Measurements from ENCODE around the gene HOXC9.

- TF ChIP-seq MAFK (IDR thresholded peaks at IDR 0.05; ENCODE audit: low read depth, low read length) (no peak), USF2 (IDR thresholded peaks at IDR 0.05; ENCODE audit: low read length) (no peak), SUZ12 (IDR thresholded peaks at IDR 0.05; ENCODE audit: low read length) (no peak; the same call in 1 of the 2 replicates)
Observed at GRCh38 chr12:54027442-54027786, 27.5 kb downstream of the HOXC9 start.
